DOHH2 (cell line): ENCODE data around the gene CDK18.

Experiments
- CTCF ChIP-seq: fragments of 200-600 bp; sonication (generic); IDR thresholded peaks from one replicate; pipeline ENCODE4 v1.5.1; 2014; ENCODE audit warnings: antibody characterized with exemption, mild to moderate bottlenecking, low read depth, low read length; ENCODE audit not compliant: poor library complexity, severe bottlenecking
- EZH2phosphoT487 ChIP-seq: fragments of 200-600 bp; sonication (generic); IDR thresholded peaks from 2 replicates; pipeline ENCODE4 v1.6.1; 2017; ENCODE audit warnings: borderline replicate concordance, mild to moderate bottlenecking, antibody characterized with exemption, low read length, moderate library complexity, mixed read lengths

GRCh38 chr1:205473966-205474365 is 30.5 kb upstream of the CDK18 start:
- TF ChIP-seq CTCF (no peak), EZH2phosphoT487 (no peak)
